ENCODE data around the gene THSD8. TPM values are rescaled to one million over a fixed set of nuclear protein-coding genes. Genes with fewer than 3 reads are reported as not detected.
"Not testable (repeated sequence)": the region's sequence is repeated elsewhere in the genome, so short reads cannot be mapped to it uniquely, and the experiment has no call there.

THSD8 gene
- total RNA-seq, 2 experiments from 2014 or later, result 5.8 to 10.8 TPM

GRCh38 chr19:12790628-12791344 is 11.1 kb upstream of the THSD8 start:
- Mint-ChIP-seq H3K27ac (peak overlapping the region; percentile 95), H3K4me3 (peak overlapping the region; percentile 94), H3K4me1 (peaks cover 30% of the 10 kb centered on the region), H3K27me3 (no peaks in the 10 kb centered on the region), H3K36me3 (peaks cover 1% of the 10 kb centered on the region), H3K9me3 (no peaks in the 10 kb centered on the region)
- no peak for ATAC-seq (ENCODE audit: low read depth)
- POLR2A ChIA-PET, result interaction anchor here (0.5 to 9.6 kb wide), 19 partner anchors 11 to 628 kb away, joined by 3 to 361 read pairs (median 10); partner anchors contain the start of genes DHPS, GCDH, GET3 and PRDX2
- DNase-seq, result no peak

GRCh38 chr19:12791345-12792050 is 10.4 kb upstream of the THSD8 start, which contains the start of gene JUNB:
JUNB (plus strand) TSS chr19:12791486; CDS start chr19:12791772, 286 bp downstream.
- peaks cover 1% of the 10 kb centered on the region for H3K36me3 Mint-ChIP-seq
- no peaks in the 10 kb centered on the region for H3K9me3 Mint-ChIP-seq
- H3K27me3 Mint-ChIP-seq, result no peaks in the 10 kb centered on the region
- DNase-seq, result peak; percentile 97
- H3K4me1 Mint-ChIP-seq, result peaks cover 37% of the 10 kb centered on the region
- H3K27ac Mint-ChIP-seq, result peak within 1 kb of the TSS; percentile 96
- peak; percentile 42 for ATAC-seq (ENCODE audit: low read depth)
- POLR2A ChIA-PET, result interaction anchor here (0.5 to 9.6 kb wide), 23 partner anchors 10 to 629 kb away, joined by 3 to 361 read pairs (median 6); partner anchors contain the start of genes DHPS, GCDH, GET3 and PRDX2
- peak within 1 kb of the TSS; percentile 94 for H3K4me3 Mint-ChIP-seq

- ATAC-seq (ENCODE audit: low read depth), result peak; percentile 2
- POLR2A ChIA-PET, result interaction anchor here (0.6 to 9.6 kb wide), 23 partner anchors 9 to 630 kb away, joined by 3 to 361 read pairs (median 6); partner anchors contain the start of genes DHPS, GCDH, GET3 and PRDX2
- no peaks in the 10 kb centered on the region for H3K9me3 Mint-ChIP-seq
- peak overlapping the region; percentile 94 for H3K4me3 Mint-ChIP-seq
- H3K27me3 Mint-ChIP-seq, result no peaks in the 10 kb centered on the region
- H3K4me1 Mint-ChIP-seq, result peaks cover 37% of the 10 kb centered on the region
- H3K27ac Mint-ChIP-seq, result peak overlapping the region; percentile 96
- peak; percentile 86 for DNase-seq
- peaks cover 1% of the 10 kb centered on the region for H3K36me3 Mint-ChIP-seq
These were observed 9.6 kb upstream of the THSD8 start for GRCh38 chr19:12792051-12792852.

GRCh38 chr19:12792853-12793289 is 9.0 kb upstream of the THSD8 start:
- no peaks in the 10 kb centered on the region for H3K9me3 Mint-ChIP-seq
- H3K4me1 Mint-ChIP-seq, result peaks cover 37% of the 10 kb centered on the region
- H3K27ac Mint-ChIP-seq, result peak overlapping the region; percentile 96
- ATAC-seq (ENCODE audit: low read depth) (no peak), DNase-seq (no peak)
- peak overlapping the region; percentile 94 for H3K4me3 Mint-ChIP-seq
- POLR2A ChIA-PET, result interaction anchor here (0.6 to 9.6 kb wide), 21 partner anchors 8 to 566 kb away, joined by 3 to 361 read pairs (median 7); partner anchors contain the start of genes DHPS, GET3, PRDX2 and RNASEH2A
- no peaks in the 10 kb centered on the region for H3K27me3 Mint-ChIP-seq
- H3K36me3 Mint-ChIP-seq, result peaks cover 1% of the 10 kb centered on the region

- H3K4me1 Mint-ChIP-seq, result peaks cover 35% of the 10 kb centered on the region
- ATAC-seq (ENCODE audit: low read depth) (peak; percentile 28), DNase-seq (peak; percentile 97)
- no peaks in the 10 kb centered on the region for H3K27me3 Mint-ChIP-seq
- H3K9me3 Mint-ChIP-seq, result no peaks in the 10 kb centered on the region
- peak overlapping the region; percentile 94 for H3K4me3 Mint-ChIP-seq
- peak overlapping the region; percentile 96 for H3K27ac Mint-ChIP-seq
- POLR2A ChIA-PET, result interaction anchor here (0.6 to 9.6 kb wide), 16 partner anchors 8 to 172 kb away, joined by 3 to 361 read pairs (median 12); partner anchors contain the start of genes DHPS, GET3, PRDX2 and RNASEH2A
- peaks cover 1% of the 10 kb centered on the region for H3K36me3 Mint-ChIP-seq
These were observed 8.3 kb upstream of the THSD8 start for GRCh38 chr19:12793290-12794195.

GRCh38 chr19:12794196-12794941 is 7.5 kb upstream of the THSD8 start:
- peak overlapping the region; percentile 76 for H3K4me3 Mint-ChIP-seq
- no peaks in the 10 kb centered on the region for H3K9me3 Mint-ChIP-seq
- H3K27ac Mint-ChIP-seq, result peak overlapping the region; percentile 87
- H3K36me3 Mint-ChIP-seq, result peaks cover 1% of the 10 kb centered on the region
- POLR2A ChIA-PET, result interaction anchor here (0.6 to 9.6 kb wide), 9 partner anchors 15 to 353 kb away, joined by 3 to 361 read pairs (median 10); partner anchors contain the start of gene GET3
- no peak for DNase-seq
- peaks cover 30% of the 10 kb centered on the region for H3K4me1 Mint-ChIP-seq
- no peaks in the 10 kb centered on the region for H3K27me3 Mint-ChIP-seq
- ATAC-seq (ENCODE audit: low read depth), result no peak

- ATAC-seq (ENCODE audit: low read depth), result no peak
- Mint-ChIP-seq H3K27me3 (no peaks in the 10 kb centered on the region), H3K4me3 (peak overlapping the region; percentile 76), H3K36me3 (peaks cover 1% of the 10 kb centered on the region), H3K4me1 (peaks cover 32% of the 10 kb centered on the region), H3K9me3 (no peaks in the 10 kb centered on the region), H3K27ac (peak overlapping the region; percentile 87)
- DNase-seq, result no peak
- POLR2A ChIA-PET, result interaction anchor here (0.6 to 9.6 kb wide), 5 partner anchors 15 to 352 kb away, joined by 3 to 361 read pairs (median 11); no protein-coding TSS in a partner anchor
These were observed 6.9 kb upstream of the THSD8 start for GRCh38 chr19:12794971-12795381.

GRCh38 chr19:12796146-12797071 is 5.5 kb upstream of the THSD8 start:
- H3K36me3 Mint-ChIP-seq, result peaks cover 4% of the 10 kb centered on the region
- peaks cover 28% of the 10 kb centered on the region for H3K4me1 Mint-ChIP-seq
- H3K27ac Mint-ChIP-seq, result peak overlapping the region; percentile 82
- peak; percentile 80 for DNase-seq
- ATAC-seq (ENCODE audit: low read depth), result no peak
- H3K27me3 Mint-ChIP-seq, result no peaks in the 10 kb centered on the region
- H3K4me3 Mint-ChIP-seq, result peak overlapping the region; percentile 79
- H3K9me3 Mint-ChIP-seq, result no peaks in the 10 kb centered on the region
- POLR2A ChIA-PET, result interaction anchor here (0.6 to 9.6 kb wide), 8 partner anchors 10 to 80 kb away, joined by 3 to 361 read pairs (median 4); partner anchors contain the start of gene RNASEH2A

GRCh38 chr19:12797141-12797587 is 4.7 kb upstream of the THSD8 start:
- H3K4me3 Mint-ChIP-seq, result no peak overlapping the region
- no peak for ATAC-seq (ENCODE audit: low read depth)
- DNase-seq, result no peak
- H3K27ac Mint-ChIP-seq, result no peak overlapping the region
- POLR2A ChIA-PET, result interaction anchor here (0.6 to 9.6 kb wide), 5 partner anchors 17 to 81 kb away, joined by 3 to 361 read pairs (median 4); no protein-coding TSS in a partner anchor
- H3K27me3 Mint-ChIP-seq, result no peaks in the 10 kb centered on the region
- H3K36me3 Mint-ChIP-seq, result peaks cover 4% of the 10 kb centered on the region
- no peaks in the 10 kb centered on the region for H3K9me3 Mint-ChIP-seq
- H3K4me1 Mint-ChIP-seq, result peaks cover 29% of the 10 kb centered on the region

GRCh38 chr19:12797607-12798006 is 4.3 kb upstream of the THSD8 start:
- not testable (repeated sequence) for H3K36me3 Mint-ChIP-seq; H3K27ac Mint-ChIP-seq; H3K27me3 Mint-ChIP-seq; DNase-seq; H3K4me3 Mint-ChIP-seq; H3K9me3 Mint-ChIP-seq; ATAC-seq (ENCODE audit: low read depth)
- peaks cover 33% of the 10 kb centered on the region for H3K4me1 Mint-ChIP-seq
- POLR2A ChIA-PET, result interaction anchor here (0.6 to 9.6 kb wide), 2 partner anchors 18 to 82 kb away, joined by 4 to 361 read pairs; no protein-coding TSS in a partner anchor
